HUDEP-2 (cell line): ENCODE results near the gene LRRC25.

ENCODE experiments used
- DNase-seq, 76 experiments: peaks; one replicate each; lab custom pipeline; 2025; ENCODE audit not compliant: unreplicated experiment in 76 of 76; lab: John Stamatoyannopoulos, UW

The LRRC25 gene

DNA sequence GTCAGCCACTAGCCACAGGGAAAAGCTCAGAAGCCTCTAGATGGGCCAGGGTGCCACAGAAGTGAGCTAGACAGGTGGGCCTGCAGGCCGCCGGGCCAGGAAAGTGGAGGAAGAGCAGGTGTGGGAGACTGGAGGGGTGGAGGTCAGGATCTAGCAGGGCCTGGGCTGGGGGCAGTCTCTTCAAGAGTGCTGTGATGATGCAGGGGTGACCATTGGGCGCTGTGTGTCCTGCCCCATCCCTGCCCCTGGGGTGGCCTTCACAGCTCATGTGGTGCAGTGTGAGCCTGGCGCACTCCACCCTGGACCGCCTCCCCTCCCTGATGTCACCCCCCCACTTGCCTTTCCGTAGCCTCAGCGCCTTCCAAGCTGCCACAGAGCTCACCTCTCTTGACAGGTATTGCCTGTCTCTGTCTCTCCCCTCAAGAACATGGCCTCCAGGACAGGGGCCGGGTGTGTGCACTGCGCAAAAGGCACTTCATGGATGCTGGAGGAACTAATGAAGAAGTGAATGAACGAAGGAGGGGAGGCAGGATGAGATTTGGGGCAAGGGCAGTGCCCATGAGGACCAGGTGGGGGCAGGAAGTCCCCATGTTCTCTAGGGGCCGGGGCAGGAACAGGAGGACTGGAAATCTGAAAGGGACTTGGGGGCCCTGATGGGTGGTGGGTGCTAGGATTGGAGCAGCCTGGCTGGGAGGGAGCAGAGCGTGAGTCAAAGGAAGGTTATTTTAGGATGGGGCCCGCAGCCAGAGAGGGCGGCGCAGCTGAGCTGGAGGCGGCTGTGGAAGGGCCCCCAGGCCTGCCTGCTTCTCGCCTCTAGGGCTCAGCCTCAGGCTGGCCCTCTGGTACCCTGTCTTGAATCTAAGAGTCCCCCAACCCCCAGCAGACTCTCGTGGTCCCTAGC lies 28.3 kb upstream of the LRRC25 start:
- DNase-seq = no peak

DNA sequence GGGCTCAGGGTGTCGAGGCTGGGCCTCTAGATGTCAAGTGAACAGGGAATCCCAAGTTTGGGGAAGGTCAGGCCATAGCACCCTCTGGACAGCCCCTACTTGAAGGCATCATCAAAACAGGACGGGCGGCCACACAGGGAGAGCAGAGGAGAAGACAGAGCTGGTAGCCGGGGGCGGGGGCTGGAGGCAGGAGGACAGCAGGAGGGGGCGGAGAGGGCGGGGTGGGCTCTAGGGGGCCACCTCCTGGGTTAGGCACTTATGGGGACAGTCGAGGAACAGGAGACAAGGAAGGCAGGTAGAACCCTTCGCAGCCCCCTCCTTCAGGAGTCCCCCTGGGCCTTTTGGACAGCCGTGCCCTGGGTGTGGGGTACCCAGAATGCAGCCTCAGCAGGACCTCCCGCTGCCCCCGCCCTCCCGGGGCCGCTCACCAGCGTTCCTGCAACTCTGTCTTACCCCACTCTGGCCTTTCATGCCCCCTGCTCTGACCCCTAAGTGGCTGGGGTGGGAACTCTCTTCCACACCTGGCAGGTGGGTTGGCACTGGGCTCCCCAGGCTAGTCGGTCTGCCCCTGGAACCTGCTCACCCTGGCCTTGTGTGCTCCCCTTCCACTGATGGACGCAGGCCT lies 27.6 kb upstream of the LRRC25 start:
- DNase-seq = no peak

GRCh38 chr19:18424122-18424889 lies 26.9 kb upstream of the LRRC25 start:
- DNase-seq = no peak

DNA sequence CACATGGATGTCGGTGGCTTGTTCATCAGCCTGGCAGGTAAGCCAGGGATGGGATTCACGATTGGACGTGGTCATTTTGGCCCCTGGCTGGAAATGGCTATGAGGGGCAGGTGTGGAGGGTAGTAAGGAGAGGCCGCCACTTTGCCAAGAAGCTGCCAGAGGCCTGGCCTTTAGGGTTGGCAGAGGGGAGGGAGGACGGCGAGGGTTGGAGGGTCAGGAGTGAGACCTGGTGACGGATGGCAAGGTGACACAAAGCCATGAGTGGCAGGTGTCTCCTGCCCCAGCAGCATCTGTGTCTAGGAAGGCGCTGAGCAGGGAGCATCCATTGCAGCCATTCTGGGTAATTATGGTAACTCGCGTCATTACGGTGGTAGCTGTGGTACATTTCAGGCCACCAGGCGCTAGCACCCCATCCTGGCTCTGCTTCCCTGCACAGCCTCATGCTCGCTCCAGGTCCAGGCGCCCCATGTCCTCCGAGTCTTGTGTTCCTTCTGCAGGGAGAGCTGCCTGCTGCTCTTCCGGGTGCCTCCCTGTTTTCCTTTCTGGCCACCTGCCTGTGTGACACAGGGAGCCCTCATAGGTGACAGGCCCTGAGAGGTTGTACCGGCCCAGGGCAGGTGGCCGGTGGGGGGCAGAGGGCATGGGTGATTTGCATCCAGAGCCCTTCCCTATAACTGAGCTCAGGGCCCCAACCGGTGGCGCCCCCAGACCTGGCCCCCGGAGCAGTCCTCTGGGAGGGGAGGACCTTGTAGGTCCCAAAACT lies 26.0 kb upstream of the LRRC25 start:
- no peak for DNase-seq

DNA sequence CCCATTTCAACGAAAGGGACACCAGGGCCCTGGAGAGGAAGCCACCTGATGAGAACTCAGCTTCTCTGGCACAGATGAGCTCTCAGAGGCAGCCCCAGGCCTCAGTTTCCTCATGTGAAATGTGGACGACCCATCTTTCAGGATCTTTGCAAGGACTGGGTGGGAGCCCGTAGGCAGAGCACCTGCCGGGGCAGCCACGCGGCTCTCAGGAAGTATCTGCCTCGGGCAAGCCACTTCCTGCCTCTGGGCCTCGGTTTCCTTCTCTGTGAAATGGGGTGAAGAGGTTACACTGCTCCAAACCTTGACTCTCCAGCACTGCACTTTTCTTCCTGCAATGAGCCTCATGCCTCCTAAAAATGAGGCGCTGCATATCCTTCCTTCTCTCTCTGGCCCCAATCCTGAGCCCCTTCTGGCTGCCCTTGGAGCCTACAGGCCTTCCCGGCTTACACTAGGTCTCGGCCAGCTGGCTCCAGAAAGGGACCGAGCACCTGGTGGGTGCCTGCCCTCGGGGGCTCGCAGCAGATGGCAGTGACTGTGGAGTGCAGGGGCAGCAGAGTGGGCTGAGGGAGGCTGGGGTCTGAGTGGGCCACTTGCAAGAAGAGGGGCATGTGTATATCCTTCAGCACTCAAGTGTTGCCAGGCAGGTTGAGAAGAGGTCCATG lies 25.2 kb upstream of the LRRC25 start:
- DNase-seq = no peak

GRCh38 chr19:18421371-18421959 lies 24.0 kb upstream of the LRRC25 start:
- no peak for DNase-seq

DNA sequence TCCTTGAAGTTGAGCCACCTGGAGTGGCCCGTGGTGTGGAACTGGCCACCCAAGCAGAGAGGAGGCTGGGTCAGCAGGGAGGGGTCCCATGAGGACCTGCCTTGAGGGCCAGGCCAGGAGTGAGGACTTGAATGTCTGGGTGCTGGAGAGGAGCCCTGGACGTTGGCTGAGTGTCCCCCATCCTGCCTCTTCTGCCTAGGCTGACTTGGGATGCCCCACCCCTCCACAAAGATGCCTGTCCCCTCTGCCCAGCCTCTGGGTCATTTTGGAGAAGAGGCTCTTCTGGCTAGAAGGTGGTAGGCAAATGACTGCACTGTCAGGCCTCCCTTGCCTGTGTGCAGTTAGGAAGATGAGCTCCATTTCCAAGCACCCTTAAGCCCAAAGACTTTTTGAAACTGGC lies 23.5 kb upstream of the LRRC25 start:
- DNase-seq = no peak

DNA sequence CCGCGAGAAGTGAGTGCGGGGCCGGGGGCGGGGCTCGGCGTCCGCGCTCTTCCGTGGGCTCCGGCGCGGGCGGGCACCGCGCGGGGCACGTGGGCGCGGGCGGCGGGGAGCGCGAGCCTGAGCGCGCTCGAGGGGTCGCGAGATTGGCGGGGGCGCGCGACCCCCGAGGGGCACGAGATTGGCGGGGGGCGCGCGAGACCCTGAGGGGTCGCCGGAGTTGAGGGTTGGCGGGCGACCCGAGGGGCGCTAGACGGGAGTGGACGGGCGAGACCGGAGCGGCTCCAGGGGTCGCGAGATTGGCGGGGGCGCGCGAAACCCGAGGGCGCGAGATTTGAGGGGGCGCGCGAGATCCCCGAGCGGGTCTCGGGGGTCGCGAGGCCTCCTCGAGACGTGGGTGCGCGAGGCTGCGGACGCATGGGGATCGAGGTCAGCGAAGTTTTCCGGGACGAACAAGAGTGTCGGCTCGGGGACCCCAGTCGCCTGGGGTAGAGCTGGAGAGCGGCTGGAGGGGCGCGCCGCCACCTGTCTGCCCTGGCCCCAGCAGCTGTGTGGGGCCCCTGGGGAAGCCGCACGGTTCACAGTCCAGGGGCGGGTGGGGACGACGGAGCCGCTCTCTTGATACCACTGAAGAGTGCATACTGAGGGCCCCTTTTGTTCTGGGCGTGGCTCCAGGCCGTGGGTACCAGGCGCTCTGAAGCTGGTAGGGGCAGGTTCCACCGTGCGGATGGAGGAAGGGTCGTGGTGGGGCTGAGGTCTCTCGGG lies 22.5 kb upstream of the LRRC25 start:
- DNase-seq = peak in 54 of 76 experiments; percentile 22 to 73 (median 53)

GRCh38 chr19:18419195-18419698 lies 21.8 kb upstream of the LRRC25 start, which contains the start of gene SSBP4:
Gene SSBP4, plus strand, starts transcription at chr19:18419398. Its CDS starts 251 bp downstream, at chr19:18419649.
- peak in 69 of 76 experiments; percentile 39 to 90 (median 78) for DNase-seq

DNA sequence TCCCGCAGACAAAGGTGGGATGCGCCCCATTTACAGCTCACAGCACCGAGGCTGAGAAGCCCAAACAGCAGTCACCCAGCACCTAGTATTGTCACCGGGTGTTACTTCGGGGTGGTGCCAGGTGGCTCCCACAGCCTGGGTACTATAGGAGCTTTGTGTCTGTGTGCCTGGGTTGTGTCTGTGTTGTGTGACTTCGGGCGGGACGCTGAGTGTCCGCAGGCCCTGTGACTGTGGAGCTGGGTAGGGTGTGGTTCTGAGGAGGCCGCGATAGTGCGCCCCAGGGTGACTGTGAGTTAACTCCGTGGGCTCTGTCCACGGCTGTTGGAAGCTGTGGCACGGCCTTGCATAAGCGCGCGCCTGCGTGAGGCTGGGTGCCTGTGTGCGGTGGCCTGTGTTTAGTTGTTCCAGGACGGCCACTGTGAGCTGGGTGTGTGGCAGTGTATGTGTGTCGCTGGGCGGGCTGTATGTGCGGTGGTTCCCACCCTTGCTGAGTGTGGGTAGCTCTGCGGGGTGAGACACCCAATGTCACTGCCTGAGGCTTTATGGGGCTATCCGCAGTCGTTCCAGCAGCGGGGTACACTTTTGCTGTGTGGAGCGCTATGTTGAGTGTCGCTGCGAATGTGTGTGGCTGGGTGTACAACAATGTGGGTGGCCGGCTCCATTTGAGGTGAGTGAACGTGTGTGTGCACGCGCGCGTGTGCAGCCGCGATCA lies 21.2 kb upstream of the LRRC25 start:
- peak in 58 of 76 experiments; percentile 39 to 98 (median 69) for DNase-seq

DNA sequence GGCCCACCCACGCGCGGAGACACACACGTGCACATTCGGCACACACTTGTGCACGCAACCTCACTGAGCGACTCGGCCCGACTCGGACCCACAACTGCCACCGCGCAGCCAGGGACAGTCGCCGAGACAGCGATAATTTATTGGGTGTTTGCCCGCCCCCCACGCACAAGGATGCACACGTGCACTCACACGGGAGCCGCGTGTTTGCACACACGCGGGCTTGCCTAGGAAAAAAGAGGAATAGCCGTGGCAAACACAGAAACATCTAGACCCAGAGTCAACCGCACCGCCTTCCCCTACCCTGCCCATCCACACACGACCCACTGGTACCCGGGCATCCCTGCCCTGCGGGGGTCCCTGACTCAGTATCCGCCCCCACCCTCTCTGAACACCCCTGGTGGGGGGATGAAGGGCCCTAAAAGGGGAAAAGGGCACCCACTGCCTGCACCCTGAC lies 20.6 kb upstream of the LRRC25 start:
- peak in 25 of 76 experiments; percentile 30 to 73 (median 57) for DNase-seq

DNA sequence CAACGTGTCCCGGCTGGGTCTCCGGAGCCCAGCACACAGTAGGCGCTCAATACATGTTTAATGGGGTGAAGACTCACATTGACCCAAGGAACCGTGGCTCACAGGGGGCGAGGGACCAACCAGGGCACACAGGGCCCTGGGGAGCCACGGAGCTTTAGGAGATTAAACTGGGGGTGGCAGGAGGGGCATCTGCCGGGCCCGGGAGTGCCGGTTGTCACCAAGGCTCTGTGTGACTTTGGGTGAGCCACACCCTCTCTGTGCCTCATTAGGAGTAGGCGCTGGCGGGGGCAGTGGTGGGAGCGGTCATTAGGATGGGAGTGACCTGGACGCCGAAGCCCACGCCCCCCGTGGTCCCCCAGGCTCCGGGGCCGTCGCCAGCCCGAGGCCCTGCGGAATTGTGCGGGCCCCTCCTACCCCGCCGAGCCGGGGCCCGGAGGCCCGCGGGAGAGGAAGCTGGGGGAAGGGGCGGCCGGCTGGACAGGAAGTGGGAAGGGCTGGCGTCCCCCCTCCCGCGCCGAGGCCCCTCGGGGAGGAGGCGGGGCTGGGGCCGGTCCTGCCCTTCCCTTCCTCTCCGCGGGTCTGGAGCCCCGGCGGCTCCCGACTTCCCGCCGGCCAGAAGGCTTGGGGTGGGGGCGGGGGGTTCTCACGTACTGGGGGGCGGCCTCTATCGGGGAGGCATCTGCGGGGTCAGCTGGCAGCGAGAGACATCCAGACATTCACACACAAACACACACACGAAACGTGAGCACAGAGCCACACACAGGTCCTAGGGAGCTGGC lies 20.0 kb upstream of the LRRC25 start:
- DNase-seq = peak in 71 of 76 experiments; percentile 50 to 98 (median 84)

- peak in 74 of 76 experiments; percentile 71 to 98 (median 94) for DNase-seq
Observed at GRCh38 chr19:18416778-18417249, 19.4 kb upstream of the LRRC25 start.

DNA sequence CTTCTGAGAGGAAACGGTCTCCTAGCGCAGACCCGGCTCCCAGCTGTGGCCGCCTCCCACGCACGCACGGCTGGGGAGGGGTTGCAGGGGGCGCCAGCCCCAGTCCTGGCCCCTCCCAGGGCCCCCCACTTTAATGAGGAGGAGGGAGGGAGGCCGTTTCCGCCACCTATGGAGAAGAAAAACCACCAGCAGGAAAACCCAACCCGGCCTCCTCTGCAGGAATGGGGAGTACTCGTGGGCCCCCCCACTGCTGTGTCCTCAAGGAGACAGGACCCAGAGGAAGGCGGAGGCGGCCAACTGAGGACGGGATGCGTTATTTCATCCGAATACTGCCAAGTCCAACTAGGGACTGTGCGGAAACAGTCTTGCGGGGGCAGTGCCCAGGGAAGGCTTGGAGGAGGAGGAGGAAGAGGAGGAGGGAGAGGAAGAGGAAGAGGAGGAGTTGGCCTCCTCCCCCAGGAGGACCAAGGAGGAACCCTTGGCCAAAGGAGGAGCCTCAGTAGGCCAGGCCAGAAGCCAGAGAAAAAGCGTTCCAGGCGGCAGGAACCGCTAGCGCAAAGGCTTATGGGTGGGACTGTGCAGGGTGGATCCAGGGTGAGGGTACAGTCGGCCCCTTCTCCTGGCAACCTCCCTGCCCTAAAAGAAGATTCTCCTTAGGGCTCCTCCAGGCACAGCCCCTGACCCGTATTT lies 17.9 kb upstream of the LRRC25 start:
- DNase-seq = peak in 71 of 76 experiments; percentile 32 to 89 (median 73)

GRCh38 chr19:18414504-18415177 lies 17.2 kb upstream of the LRRC25 start:
- peak in 40 of 76 experiments; percentile 17 to 69 (median 48) for DNase-seq
